Stimulated activated CD4-positive, alpha-beta T cell treated with anti-CD3 and anti-CD28 coated beads, TNF-alpha, amount 100 ng/mL, for 48 hours (primary cell): ENCODE results near the gene SLC29A4.
"Not testable (repeated sequence)": the region's sequence is repeated elsewhere in the genome, so short reads cannot be mapped to it uniquely, and the experiment has no call there.

Experiments
- DNase-seq, 3 donors: peaks; one replicate each; pipeline ENCODE4 v3.0.0-alpha.2; 2020; ENCODE audit warnings: low read depth in 3 of 3

Gene SLC29A4, protein sequence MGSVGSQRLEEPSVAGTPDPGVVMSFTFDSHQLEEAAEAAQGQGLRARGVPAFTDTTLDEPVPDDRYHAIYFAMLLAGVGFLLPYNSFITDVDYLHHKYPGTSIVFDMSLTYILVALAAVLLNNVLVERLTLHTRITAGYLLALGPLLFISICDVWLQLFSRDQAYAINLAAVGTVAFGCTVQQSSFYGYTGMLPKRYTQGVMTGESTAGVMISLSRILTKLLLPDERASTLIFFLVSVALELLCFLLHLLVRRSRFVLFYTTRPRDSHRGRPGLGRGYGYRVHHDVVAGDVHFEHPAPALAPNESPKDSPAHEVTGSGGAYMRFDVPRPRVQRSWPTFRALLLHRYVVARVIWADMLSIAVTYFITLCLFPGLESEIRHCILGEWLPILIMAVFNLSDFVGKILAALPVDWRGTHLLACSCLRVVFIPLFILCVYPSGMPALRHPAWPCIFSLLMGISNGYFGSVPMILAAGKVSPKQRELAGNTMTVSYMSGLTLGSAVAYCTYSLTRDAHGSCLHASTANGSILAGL

GRCh38 chr7:5282543-5283316, at the start of gene SLC29A4:
TSS of gene SLC29A4 (plus strand) at chr7:5282943. CDS start at chr7:5287817, 4,874 bp downstream.
- peak in 1 of 3 donors; percentile 21 for DNase-seq

- no peak for DNase-seq
These were observed 47.6 kb upstream of the SLC29A4 start for GRCh38 chr7:5234852-5235831.

DNA sequence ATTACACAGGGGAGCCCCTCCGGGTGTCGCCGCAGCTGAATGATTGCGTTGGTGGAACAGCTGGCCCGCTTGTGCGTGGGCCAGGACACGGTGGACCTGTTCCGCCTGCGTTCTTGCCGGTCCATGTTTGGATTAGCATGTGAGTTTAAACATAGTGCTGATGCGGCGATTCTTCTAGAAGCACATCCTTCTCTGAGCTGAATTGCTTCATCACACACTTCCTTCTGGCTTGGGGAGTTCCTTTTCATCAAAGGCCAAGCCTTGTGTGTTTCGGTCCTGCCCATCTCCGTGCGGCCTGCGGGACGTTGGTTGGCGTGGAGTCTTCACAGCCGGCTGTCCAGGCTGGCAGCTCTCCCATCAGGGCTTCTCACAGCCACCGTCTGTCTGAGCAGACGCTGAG, 45.5 kb upstream of the SLC29A4 start:
- DNase-seq = no peak

GRCh38 chr7:5238500-5238899, 44.2 kb upstream of the SLC29A4 start:
- DNase-seq = no peak

- no peak for DNase-seq
These were observed 39.5 kb upstream of the SLC29A4 start for GRCh38 chr7:5243261-5243660.

DNA sequence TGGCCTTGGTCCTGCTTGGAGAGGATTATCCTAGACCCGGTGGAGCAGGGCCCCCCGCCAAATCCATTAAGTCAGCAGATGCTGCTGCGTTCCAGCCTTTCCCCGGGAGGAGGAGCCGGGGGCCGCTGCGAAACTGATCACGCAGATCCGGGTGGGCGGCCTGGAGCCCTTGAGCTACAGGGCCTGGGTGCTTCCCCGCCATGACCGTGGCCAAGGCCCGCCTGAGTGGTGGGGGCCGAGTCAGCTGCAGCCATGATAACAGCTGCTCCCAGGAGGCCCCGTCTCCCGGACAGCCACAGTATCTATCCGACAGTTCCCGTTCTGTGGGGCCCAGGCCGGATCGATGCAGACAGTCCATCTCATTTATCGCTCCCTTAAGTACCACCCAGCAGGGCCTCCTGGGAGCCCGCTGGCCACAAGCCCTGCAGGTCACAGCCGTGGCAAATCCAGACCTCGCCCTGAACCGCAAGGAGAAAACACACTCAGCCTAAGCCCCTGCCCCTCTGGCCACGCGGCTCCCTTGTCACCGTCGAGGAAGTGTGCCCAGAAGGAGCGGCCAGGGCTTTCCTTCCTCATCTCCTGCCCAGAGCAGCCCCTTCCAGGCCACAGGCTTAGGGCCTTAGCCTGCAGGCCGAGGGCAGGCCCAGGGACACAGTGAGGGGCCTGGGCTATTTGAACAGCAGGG, 34.4 kb upstream of the SLC29A4 start:
- no peak for DNase-seq

- DNase-seq = not testable (repeated sequence)
These were observed 32.0 kb upstream of the SLC29A4 start for GRCh38 chr7:5250787-5251186.

- not testable (repeated sequence) for DNase-seq
These were observed 29.2 kb upstream of the SLC29A4 start for GRCh38 chr7:5253529-5253928.

- not testable (repeated sequence) for DNase-seq
These were observed 28.4 kb upstream of the SLC29A4 start for GRCh38 chr7:5254371-5254770.

- no peak for DNase-seq
These were observed 26.9 kb upstream of the SLC29A4 start for GRCh38 chr7:5255832-5256231.

DNA sequence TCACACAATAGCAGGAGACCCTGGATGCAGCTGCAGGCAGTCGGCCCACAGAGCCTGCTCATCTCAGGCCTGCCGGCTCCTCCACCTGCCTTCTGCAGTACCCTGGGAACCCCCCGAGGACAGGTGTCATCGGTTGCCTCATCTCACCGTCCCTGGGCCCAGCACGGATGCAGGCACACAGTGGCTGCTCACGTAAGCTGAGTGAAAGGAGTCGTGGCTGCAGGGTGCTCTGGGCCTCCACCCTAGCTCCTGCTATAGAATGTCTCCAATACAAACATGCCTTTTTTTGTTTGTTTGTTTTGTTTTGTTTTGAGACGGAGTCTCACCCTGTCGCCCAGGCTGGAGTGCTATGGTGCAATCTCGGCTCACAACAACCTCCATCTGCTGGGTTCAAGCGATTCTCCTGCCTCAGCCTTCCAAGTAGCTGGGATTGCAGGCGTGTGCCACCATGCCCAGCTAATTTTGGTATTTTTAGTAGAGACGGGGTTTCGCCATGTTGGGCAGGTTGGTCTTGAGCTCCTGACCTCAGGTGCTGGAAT, 22.1 kb upstream of the SLC29A4 start:
- not testable (repeated sequence) for DNase-seq

DNA sequence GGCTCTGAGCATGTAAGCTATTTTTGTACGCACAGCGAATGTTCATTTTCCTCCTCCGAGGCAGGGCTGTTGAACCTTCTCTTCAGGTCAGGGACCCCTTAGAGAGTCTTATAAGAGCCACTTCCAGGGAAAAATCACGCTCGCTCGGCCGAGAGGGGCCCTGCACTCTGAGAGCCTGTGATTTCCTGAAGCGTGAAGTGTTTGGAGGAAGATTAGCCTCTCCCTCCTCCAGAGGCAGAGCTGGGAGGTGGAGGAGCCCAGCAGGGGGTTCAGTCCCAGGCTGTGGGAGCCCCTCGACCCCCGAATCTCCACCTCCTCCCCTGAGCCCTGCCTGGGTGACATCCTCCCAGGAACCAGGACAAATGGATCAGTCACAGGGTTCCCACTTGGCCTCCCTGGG, 19.7 kb upstream of the SLC29A4 start:
- not testable (repeated sequence) for DNase-seq

GRCh38 chr7:5265320-5266190, 17.2 kb upstream of the SLC29A4 start:
- DNase-seq = no peak

GRCh38 chr7:5266191-5267028, 16.3 kb upstream of the SLC29A4 start:
- no peak for DNase-seq

DNA sequence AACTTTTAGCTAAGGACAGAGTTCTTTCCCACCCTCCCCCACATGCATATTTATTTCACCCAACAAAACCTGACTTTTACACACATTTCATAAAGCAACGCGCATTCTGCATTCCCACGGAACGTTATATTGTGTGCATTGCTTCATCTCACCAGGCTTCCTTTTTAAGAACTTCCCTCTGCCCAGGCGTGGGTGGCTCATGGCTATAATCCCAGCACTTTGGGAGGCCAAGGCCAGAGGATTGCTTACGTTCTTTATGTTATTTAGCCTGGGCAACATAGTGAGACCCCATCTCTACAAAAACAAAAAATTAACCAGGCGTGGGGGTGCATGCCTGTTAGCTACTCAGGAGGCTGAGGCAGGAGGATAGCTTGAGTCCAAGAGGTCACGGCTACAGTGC, 14.9 kb upstream of the SLC29A4 start:
- not testable (repeated sequence) for DNase-seq

GRCh38 chr7:5269992-5270657, 12.6 kb upstream of the SLC29A4 start:
- not testable (repeated sequence) for DNase-seq

- no peak for DNase-seq
These were observed 12.0 kb upstream of the SLC29A4 start for GRCh38 chr7:5270788-5271187.

DNA sequence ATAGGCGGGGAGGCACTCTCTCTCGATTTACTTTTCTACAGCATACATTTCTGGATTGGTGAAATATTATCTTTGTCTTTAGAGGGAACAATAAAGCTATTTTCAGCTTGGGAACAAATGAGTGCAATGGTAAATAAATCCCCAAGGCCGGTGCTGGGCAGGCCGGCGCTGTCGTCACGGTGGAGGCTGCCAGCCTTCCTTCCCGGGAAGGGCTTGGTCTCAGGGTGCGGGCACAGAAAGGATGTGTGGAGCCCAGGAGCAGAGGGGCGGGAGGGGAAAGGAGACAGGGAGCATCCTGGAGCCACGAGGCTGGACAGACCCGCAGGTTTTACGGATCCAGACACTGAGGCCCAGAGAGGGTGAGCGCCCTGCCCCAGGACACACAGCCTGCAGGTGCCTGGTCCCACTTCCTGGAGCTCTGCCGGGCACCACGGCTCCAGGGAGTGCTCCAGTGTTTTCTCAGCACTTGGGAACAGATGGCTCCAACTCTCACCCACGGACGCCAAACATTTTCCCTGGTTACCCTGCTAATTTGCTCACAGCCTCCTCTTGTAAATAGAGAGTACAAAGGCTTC, 8.8 kb upstream of the SLC29A4 start:
- DNase-seq = not testable (repeated sequence)
